Astrocyte of the cerebellum (primary cell): Measurements from ENCODE around the gene CD34.

Experiments
- DNase-seq: peaks from one replicate; pipeline ENCODE4 v3.0.0-alpha.2; 2011; ENCODE audit warnings: low read depth
- H3K4me3 ChIP-seq: 2 replicates; pipeline ENCODE4 v1.5.1; 2011; ENCODE audit warnings: mild to moderate bottlenecking, low read depth, low read length, moderate library complexity
- in situ Hi-C: cut with HindIII; loops from 2 replicates; pipeline ENCODE4 v1.10.0; 2017; ENCODE audit warnings: low sequenced_read_pairs
- TF ChIP-seq, protein P1 (sequence below): IDR thresholded peaks from 2 replicates; pipeline ENCODE4 v1.5.1; 2012; ENCODE audit warnings: low read length, low read depth, moderate library complexity, mild to moderate bottlenecking; ENCODE audit errors: missing control alignments

CD34 gene

DNA sequence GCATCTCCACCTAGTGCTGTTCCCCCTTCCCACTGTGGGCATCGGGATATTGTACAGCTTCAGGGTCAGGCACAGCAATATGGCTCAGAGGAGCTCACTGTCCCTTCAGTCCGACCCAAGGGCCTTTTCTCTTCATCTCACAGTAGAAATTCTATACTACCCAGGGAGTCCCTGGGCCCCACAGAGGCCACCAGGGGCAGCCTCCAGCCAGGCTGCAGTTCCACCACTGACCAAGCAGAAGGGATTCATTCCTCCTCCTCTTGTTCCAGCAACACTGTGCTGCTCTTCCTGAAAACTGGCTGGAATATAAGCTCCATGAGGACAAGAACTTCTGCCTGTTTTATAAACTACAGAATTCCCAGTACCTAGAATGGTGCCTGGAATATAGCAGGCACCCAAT is 70.5 kb downstream of the CD34 start:
- H3K4me3 ChIP-seq: no peak overlapping the region
- TF ChIP-seq, protein P1, sequence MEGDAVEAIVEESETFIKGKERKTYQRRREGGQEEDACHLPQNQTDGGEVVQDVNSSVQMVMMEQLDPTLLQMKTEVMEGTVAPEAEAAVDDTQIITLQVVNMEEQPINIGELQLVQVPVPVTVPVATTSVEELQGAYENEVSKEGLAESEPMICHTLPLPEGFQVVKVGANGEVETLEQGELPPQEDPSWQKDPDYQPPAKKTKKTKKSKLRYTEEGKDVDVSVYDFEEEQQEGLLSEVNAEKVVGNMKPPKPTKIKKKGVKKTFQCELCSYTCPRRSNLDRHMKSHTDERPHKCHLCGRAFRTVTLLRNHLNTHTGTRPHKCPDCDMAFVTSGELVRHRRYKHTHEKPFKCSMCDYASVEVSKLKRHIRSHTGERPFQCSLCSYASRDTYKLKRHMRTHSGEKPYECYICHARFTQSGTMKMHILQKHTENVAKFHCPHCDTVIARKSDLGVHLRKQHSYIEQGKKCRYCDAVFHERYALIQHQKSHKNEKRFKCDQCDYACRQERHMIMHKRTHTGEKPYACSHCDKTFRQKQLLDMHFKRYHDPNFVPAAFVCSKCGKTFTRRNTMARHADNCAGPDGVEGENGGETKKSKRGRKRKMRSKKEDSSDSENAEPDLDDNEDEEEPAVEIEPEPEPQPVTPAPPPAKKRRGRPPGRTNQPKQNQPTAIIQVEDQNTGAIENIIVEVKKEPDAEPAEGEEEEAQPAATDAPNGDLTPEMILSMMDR: no peak
- in situ Hi-C loops: no loop called here
- no peak for DNase-seq

GRCh38 chr1:207839083-207839413 is 71.9 kb downstream of the CD34 start:
- in situ Hi-C loops: no loop called here
- no peak for DNase-seq
- TF ChIP-seq, protein P1: no peak
- H3K4me3 ChIP-seq: no peak overlapping the region

DNA sequence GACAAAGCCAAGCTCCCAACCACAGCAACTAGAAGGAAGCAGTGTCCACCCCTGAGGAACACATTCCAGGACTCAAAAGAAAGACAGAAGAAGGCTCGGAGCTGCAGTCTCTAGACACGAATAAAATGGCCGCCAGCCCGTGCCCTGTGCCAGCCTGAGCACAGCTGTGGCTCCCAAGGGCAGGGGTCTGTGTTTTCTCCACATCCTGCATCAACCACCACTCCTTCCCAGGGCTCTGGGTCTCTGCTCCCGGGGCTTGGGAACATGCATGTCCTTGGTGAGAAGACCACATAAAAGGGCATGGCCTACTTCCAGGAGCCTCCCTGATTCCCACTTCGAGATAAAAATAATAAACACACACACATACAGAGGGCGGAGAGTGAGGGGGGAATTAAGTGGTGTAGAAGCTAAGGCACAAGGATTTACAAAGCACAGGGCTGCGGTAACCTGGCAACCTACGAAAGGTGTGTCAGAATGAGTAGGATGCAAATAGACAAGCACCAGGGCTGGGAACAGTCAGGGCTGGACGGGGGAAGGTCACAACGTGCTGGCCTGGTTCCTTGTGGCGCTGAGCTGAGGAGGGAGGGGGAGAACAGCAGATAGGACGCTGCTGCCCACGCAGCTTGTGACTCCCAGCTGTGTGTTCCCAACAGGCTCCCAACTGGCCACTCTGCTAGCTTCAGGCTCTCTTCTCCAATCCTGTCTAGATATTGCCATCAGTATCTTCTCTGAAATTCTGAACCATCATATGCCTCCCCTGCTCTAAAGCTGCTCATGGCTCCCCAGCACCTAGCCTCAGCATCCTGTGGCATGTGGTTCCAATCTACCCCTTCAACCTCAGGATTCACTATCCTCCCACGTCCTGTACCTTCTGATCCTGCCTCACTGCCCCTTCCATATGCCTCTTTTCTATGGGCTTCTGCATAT is 72.5 kb downstream of the CD34 start:
- no peak overlapping the region for H3K4me3 ChIP-seq
- no peak for DNase-seq
- TF ChIP-seq, protein P1: no peak
- in situ Hi-C loops: no loop called here

GRCh38 chr1:207837673-207838072 is 73.3 kb downstream of the CD34 start:
- in situ Hi-C loops: no loop called here
- no peak for DNase-seq
- no peak overlapping the region for H3K4me3 ChIP-seq

GRCh38 chr1:207836591-207837347 is 74.2 kb downstream of the CD34 start:
- DNase-seq: no peak
- in situ Hi-C loops: no loop called here
- TF ChIP-seq, protein P1: no peak
- no peak overlapping the region for H3K4me3 ChIP-seq

More at GRCh38 chr1:207837673-207838072, 73.3 kb downstream of the CD34 start:
- TF ChIP-seq, protein P1: no peak

- TF ChIP-seq, protein P1: no peak
- no peak for DNase-seq
- in situ Hi-C loops: no loop called here
- H3K4me3 ChIP-seq: no peak overlapping the region
Observed at GRCh38 chr1:207835958-207836357, 75.0 kb downstream of the CD34 start.
